T-helper 2 cell (primary cell): ENCODE measurements around the gene GCC2.
"Not testable (repeated sequence)": the region's sequence is repeated elsewhere in the genome, so short reads cannot be mapped to it uniquely, and the experiment has no call there.

Experiments
- DNase-seq, 5 experiments: peaks; one replicate each; pipeline versions ENCODE4 v3.0.0 to v3.0.0-alpha.2; 2012 to 2022
- total RNA-seq, 2 donors: gene quantifications; one replicate each; lab custom pipeline; 2026; lab: John Stamatoyannopoulos, UW

GCC2 gene, protein sequence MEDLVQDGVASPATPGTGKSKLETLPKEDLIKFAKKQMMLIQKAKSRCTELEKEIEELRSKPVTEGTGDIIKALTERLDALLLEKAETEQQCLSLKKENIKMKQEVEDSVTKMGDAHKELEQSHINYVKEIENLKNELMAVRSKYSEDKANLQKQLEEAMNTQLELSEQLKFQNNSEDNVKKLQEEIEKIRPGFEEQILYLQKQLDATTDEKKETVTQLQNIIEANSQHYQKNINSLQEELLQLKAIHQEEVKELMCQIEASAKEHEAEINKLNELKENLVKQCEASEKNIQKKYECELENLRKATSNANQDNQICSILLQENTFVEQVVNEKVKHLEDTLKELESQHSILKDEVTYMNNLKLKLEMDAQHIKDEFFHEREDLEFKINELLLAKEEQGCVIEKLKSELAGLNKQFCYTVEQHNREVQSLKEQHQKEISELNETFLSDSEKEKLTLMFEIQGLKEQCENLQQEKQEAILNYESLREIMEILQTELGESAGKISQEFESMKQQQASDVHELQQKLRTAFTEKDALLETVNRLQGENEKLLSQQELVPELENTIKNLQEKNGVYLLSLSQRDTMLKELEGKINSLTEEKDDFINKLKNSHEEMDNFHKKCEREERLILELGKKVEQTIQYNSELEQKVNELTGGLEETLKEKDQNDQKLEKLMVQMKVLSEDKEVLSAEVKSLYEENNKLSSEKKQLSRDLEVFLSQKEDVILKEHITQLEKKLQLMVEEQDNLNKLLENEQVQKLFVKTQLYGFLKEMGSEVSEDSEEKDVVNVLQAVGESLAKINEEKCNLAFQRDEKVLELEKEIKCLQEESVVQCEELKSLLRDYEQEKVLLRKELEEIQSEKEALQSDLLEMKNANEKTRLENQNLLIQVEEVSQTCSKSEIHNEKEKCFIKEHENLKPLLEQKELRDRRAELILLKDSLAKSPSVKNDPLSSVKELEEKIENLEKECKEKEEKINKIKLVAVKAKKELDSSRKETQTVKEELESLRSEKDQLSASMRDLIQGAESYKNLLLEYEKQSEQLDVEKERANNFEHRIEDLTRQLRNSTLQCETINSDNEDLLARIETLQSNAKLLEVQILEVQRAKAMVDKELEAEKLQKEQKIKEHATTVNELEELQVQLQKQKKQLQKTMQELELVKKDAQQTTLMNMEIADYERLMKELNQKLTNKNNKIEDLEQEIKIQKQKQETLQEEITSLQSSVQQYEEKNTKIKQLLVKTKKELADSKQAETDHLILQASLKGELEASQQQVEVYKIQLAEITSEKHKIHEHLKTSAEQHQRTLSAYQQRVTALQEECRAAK (N-terminal part only)
- 137 to 274 reads per million in 2 donors for total RNA-seq

DNA sequence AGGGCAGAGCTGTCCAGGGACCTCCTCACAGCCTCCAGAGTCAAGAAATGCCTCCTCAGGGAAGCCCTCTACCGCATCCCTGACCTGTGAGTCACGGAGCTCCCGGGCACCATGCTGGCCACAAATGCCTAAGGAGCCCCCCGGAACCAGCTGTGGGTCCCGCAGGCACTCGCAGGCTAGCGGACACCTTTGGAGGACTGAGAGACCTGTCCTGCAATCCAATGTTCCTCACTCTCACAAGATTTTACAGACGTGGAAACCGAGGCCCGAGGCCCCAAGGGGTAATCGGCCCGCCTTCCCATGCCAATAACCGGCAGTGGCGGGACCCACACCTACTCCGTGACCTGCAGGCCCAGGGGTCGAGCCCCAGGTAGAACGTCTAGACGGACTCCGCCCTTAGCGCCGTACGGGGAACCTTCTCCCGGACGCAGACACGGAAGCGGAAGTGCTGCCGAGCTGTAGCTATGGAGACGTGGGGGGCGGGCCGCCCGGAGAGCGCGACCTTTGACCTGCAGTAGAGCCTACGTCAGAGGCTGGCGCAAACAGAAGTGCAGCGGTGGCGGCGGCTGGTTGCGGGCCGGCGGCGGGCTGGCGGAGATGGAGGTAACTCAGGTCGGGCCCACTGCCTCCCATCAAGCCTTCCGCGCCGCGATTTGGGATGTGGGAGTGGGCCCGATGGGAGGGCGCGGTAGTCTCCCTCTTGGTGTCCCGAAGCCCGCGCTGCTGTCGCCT lies at the start of gene GCC2:
Gene GCC2, plus strand, starts transcription at position 529 of the 732 bp plus-strand sequence. Its CDS starts 69 bp downstream, at position 598.
- DNase-seq, result peak; percentile 93 to 97 (median 96)

DNA sequence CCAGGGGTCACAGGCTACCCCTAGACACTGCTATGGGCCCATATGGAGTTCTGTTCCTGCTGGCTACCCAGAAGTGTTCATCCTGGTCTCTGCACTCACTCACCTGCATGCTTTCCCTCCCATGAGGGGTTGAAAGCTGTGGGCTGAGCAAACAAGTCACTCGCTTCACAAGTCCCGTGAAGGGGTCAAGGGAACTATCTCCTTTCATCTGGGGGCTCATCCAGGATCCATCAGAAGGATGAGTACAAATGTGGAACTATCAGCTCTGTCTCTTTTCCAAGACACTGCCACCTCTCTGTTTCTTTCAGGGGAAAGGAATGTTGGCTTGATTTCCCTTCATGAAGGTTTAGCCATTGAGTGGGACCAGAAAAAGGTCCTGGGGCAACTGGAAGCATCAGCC lies 49.5 kb upstream of the GCC2 start:
- no peak for DNase-seq

DNA sequence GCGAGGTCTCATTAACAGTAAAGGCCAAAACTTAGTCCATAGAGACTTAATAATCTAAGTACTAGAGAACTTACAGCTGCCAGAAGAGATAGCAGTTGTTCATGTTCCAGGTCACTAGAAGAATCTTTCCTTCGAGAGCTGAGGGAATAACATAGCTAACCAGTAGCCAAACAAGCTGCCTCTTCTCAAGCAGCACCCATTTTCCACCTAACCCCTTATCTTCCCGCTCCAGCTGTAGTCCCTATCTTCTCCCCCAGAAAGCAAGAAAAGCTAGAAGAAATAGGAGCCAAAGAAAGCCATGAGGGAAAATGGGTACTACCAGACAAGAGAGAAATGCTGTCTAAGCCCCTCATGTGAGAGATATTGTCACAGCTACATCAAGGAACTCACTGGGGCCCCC lies 47.2 kb upstream of the GCC2 start:
- no peak for DNase-seq

DNA sequence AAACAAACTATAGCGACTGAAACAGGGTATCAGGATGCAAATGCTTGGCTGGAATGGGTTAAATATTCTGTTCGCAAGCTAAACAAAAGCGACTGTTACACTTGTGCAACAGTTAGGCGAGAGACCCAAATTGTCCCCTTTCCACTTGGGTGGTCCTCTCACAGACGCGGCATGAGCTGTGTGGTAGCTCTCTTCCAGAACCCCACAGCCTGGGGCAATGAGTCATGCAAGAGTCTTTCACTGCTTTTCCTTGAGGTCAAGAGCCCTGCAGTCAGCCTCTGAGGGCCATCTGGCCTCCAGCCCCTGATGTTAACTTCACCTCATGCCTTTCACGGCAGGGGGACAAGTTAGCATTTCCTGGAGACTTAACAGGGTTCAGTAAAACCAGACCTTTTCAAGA lies 45.5 kb upstream of the GCC2 start:
- no peak for DNase-seq

DNA sequence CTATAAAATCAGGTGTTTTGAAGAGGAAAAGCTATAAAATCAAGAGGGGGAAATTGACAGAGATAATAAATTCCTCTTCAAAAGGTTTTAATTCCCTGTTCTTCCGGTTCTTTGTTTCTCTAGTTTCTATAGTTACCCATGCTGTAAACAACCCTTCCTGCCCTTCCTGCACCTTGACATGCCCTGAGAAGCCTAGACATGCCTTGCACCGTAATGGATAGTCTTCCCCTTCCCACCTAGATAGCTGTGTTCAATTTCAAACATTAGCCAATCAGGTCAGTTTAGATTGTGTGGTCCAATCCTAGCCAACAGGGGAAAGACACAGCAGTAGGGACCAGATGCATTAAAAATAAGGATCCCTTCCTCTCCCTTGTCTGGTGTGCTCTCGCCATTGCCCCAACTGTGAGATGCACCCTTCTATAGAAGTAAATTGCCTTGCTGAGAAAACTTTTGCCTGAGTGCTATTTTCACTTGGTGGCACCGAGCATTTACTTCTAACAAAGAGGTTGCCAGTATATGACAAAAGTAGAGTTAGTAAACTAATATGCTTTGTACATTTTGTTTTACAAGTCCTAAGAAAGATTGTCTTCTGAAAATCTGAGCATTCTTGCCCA lies 44.1 kb upstream of the GCC2 start:
- no peak for DNase-seq

DNA sequence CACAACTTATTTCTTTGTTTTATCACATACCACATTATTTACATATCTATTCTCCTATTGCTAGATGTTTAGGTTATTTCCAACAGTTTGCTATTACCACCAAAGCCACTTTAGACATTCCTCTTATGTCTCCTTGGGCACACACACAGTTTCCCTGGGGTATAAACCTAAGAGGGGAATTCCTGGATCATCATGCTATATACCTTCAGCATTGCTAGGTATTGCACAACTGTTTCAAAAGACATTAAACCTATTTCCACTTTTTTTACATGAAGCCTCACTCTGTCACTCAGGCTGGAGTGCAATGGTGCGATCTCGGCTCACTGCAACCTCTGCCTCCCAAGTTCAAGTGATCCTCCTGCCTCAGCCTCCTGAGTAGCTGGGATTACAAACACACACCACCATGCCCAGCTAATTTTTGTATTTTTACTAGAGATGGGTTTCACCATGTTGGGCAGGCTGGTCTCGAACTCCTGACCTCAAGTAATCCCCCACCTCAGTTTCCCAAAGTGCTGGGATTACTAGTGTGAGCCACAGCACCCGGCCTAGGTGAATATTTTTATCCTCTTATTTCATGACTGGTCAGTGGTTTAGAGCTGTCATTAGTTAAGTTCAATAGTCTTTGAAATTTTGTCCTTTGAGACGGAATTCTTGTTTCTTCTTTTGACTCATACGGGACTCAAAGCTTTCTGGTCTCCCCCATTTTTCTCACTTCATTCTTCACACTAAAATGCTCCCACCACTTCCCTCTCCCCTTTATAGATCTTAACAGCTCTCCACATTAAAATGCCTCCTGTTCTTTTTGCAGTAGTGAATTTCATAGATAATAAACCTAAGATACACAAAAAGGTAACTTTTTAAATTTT lies 40.9 kb upstream of the GCC2 start:
- DNase-seq, result no peak

DNA sequence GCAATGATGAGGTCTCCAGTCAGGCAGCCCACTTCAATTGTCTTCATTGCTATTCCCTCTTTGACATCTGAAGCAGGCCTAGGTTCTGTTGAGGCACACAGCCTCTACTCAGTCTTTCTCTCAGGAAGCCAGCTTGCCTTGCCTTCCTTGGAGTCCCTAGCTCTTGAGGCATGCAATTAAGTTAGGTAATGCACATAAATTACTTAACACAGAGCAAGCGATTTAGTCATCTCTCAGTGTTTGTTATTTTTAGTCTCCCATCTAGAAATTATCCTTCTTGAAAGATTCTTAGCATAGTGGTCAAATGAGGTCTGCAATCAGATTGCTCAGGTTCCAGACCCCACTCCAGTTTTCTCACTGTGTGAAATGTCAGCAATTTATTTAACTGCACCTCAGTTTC lies 39.2 kb upstream of the GCC2 start:
- no peak for DNase-seq

DNA sequence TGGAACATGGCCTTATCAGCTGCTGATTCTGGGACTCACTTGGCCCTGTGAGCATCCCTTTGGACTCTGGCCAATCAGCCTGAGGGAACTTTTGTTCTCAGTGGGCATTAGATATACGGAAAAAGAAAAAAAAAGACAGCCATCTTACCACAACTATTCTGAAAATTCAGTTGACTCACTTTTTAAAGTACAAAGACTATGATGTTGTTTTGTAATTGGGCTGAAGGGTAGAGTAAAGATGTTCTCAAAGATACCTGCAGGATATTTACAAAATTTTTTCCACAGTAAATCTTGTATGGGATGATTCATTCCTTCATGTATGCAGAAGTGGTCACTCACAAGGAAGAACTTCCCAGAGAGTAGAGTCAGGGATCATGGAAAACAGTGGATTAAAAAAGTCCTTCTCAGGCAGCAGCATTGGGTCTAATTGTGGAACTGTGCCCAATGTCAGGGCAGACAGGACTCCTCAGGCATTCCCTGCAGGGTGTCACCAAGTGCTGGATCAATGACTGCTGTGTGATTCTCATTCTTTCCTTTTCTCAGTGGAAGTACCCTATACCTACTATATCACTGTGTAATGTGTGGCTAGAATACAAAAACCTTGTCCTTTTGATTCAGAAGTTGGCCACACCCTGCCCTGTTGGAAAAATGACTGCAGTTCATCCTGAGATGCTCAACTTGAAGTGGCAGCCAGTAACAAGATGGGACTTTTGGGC lies 35.9 kb upstream of the GCC2 start:
- no peak for DNase-seq

DNA sequence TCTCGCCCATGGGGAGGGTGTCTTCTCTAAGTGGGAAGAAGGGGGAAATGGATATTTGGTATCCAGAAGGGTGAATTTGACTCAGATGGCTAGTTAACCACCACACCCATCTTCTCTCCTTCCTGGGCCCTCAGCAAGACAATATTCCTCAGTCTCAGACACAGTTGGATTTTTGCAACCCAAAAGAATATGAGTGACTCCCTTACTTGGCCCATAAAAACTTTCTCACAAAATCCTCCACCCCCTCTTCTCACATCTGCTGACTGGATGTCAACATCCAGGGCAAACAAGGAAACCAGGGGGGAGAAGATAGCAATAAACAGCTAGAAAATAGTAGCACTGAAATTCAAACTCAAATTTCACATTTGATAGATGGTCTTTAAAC lies 35.3 kb upstream of the GCC2 start:
- no peak for DNase-seq

DNA sequence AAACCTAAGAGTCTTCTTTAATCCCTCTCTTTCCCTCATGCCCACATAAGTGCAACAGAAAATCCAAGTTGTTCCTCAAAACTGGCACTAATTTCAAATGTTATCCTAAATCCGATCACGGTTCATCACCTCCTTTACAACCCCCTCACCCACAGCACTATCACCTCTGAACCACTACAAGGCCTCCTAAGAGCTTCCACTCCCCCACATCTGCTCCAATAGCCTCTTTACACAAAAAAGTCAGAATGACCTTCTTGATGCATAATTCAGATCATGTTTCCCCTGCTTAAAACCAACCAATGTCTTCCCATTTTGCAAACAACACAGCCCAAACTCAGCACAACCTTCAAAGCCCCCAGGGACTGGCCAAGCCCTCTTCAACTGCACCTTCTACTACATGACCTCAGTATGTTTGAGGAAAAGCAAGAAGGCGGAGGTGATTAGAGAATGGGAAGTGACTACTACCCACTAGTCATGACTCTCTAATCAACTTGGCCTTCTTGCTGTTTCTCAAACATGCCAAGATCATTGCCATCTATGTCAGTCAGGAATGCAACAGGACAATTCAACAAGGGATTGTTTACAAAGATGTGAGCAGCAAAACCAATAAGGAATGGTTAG lies 34.6 kb upstream of the GCC2 start:
- no peak for DNase-seq

DNA sequence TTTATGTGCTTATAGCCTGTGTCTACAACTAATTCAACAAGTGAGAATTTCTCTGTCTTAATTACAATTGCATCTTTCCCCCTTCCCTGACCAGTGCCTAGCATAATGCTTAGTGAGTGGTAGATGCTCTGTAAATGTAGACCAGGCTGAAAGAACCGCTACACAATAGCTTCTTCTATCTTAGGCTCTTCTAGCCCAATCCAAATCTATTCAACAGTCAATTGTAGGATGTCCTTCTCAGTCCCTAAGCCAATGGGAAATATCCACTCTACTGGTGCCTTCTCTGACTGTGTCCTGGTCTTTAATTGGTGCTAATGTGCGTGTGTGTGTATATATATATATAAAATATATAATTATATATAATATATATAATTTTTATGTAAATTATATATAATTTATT lies 34.1 kb upstream of the GCC2 start:
- no peak for DNase-seq

DNA sequence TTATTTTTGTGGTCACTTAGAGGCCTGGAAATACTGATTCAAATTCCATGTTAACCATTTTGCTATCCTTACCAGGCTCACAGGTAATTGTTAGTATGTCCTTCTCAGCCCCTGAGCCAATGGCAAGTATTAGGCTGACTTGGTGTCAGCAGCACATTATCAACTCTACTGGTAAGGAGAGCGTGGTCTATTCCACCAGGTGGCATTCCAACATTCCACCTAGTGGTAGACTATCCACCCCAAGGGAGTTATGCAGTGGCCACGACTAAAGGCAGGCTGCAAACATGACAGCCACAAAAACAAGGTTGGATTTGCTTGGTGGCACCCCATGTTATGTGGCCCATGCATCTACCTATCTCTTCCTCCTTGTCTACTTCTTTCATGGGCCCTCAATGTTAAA lies 31.8 kb upstream of the GCC2 start:
- peak in 1 of 5 experiments; percentile 5 for DNase-seq

DNA sequence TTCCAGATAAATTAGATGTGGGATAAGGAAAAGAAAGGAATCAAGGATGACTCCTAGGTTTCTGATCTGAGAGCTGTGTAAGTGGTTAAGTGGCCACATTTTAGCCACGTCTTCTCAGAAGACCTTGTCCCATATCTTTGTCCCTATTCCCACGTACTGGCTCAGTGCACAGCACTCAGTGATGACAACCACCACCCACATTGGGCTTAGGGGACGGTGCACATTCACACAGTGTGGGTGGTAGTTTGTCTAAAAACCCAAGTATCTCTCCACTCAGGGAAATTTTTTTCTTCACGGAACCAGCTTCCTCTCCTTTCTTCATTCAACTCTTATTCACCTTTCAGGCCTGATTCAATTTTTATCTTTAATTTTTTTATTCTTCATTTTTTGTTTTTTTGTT lies 30.6 kb upstream of the GCC2 start:
- no peak for DNase-seq

DNA sequence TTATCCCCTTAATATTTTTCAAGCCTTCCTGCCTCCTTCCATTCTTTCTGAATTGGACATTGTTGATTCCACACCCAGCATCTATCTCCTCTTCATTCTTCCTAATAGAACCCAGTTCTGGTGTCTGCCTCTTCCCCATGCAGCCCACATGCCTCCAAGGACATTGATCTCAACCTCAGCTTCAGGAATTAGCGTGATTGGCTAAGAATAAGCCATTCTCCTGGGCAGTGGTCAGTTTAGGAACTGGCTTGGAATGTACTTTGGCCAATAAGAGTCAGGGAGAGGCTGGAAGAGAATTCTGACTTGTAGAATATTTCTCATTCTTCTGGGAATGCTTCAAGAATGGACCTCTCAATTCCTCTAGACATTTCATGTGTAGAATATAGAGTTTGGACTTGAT lies 25.9 kb upstream of the GCC2 start:
- DNase-seq, result no peak

DNA sequence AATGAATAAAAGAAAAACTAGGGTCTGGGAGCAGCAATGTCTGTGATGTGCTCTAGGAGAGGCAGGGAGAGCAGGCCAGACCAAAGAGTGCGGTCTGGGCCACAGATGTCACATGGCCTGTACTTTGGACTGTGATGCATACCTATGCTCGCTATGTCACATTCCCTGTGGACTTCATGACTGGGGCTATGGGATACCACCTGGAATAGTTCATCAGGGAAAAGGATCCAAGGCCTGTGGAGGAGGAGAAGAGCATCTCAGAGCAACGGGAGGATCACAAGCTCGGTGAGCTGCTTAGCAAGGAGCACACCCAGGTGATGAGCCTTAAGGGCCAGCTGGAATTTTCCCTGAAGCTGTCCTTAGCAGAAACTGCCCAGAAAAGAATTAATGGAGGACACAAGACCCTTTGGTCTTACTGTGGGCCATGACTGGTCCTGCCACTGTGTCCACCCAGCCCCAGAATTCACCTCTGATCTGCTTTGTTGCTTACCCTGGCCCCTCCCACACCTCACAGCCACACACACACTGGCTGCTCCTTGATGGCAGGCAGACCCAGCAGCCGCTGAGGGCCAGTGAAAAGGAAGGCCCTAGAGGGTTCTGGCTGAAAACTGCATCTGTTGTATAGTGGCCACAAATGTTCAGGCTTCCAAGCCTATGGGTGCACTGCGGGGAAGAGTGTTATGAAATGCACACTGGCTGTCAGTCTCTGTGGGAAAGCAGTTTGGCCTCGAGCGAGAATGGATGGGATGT lies 25.3 kb upstream of the GCC2 start:
- DNase-seq, result no peak

DNA sequence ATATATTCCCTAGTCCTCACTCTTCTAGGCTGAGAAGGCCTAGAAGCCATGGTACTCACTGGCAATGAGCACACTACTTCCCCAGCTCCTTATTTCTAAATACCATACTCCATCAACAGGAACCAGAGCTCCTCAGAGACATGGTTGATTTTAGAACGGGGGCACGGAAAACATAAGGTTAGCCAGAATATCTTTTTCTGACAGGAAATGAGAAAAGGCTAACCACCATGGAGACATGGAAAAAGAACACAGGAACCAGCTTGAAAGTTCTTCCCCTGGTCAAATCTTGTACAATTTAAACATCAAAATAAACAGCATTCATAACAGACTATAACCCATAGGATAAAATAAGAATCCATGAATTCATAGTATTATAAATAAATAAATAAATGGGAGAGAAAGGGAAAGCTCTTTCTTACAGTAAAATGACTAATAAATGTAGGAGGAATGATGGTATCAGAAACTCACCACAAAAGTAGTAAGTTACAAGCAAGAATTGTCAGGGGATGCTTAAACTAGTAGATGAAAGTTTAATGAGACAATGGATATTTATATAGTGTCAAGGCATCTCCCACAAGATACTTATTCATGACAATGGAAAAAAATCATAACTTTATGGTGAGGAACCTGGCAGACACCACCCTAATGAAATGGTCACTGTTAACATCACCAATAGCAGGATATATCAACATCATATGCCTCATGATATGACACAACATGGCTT lies 20.6 kb upstream of the GCC2 start:
- DNase-seq, result no peak

DNA sequence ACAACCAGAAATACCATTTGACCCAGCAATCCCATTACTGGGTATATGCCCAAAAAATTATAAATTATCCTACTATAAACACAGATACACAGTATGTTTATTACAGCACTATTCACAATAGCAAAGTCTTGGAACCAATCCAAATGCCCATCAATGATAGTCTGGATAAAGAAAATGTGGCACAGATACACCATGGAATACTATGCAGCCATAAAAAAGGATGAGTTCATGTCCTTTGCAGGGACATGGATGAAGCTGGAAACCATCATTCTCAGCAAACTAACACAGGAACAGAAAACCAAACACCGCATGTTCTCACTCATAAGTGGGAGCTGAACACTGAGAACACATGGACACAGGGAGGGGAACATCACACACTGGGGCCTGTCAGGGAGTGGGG lies 13.4 kb upstream of the GCC2 start:
- not testable (repeated sequence) for DNase-seq

DNA sequence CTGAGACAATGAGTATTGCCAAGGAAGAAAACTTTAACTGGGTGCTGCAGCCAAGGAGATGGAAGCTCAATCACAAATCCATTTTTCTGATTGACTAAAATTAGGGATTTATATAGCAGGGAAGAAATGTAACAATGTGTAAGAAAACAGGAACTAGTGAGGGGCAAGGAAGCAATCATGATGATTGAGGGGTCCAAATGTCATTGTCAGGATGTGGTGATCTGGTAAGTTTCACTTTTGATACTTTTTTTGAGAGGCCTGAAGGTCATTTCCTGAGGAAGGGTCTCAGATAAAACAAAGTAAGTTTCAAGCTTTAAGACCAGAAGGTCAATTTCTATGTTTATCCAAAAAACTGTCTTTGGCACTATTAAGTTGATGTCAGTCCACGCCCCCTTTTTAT lies 12.0 kb upstream of the GCC2 start:
- no peak for DNase-seq
